Breast epithelium (tissue), 4 donors: ENCODE measurements around the gene RAPGEF1. TPM values are rescaled to one million over a fixed set of nuclear protein-coding genes. Genes with fewer than 3 reads are reported as not detected.

Experiments used
- DNase-seq, 2 donors: peaks; one replicate each; pipeline ENCODE4 v3.0.0-alpha.2; 2019; ENCODE audit warnings: low spot score in 2 of 2
- H3K27ac ChIP-seq, 2 donors: fragments of 200-600 bp; sonication (generic) in 1 of 2; one replicate each; pipeline ENCODE4 v1.5.1; 2016 to 2019; ENCODE audit warnings: mild to moderate bottlenecking in 1 of 2
- H3K27me3 ChIP-seq, 2 donors: fragments of 200-600 bp; sonication (generic) in 1 of 2; one replicate each; pipeline versions ENCODE4 v1.5.1 to v1.6.0; 2017 to 2019; ENCODE audit warnings: control low read depth in 1 of 2, mild to moderate bottlenecking in 1 of 2
- H3K36me3 ChIP-seq: fragments of 200-600 bp; one replicate; pipeline ENCODE4 v1.5.1; 2019
- H3K4me1 ChIP-seq, 2 donors: fragments of 200-600 bp; sonication (generic); one replicate each; pipeline ENCODE4 v1.5.1; 2016 to 2019; ENCODE audit warnings: control low read depth in 1 of 2
- H3K4me3 ChIP-seq, 3 donors: fragments of 200-600 bp; sonication (generic); 1 replicate in 2 of 3; 2 replicates in 1 of 3; pipeline ENCODE4 v1.5.1; 2016 to 2019; ENCODE audit warnings: mild to moderate bottlenecking in 3 of 3, moderate library complexity in 2 of 3
- H3K9me3 ChIP-seq, 2 donors: fragments of 200-600 bp; sonication (generic) in 1 of 2; one replicate each; pipeline ENCODE4 v1.5.1; 2016 to 2019; ENCODE audit warnings: control low read depth in 1 of 2
- CTCF ChIP-seq, 3 donors: fragments of 450-650 bp; IDR thresholded peaks; one replicate each; pipeline ENCODE4 v1.5.1; 2016 to 2017; ENCODE audit warnings: antibody characterized with exemption in 3 of 3, mild to moderate bottlenecking in 3 of 3, moderate library complexity in 3 of 3
- POLR2A ChIP-seq: fragments of 450-650 bp; IDR thresholded peaks from one replicate; pipeline ENCODE4 v1.6.1; 2016; ENCODE audit warnings: antibody characterized with exemption, mild to moderate bottlenecking, moderate library complexity
- POLR2AphosphoS5 ChIP-seq, 3 donors: sonication (generic); formaldehyde crosslinking; IDR thresholded peaks; one replicate each; pipeline ENCODE4 v1.6.1; 2017; ENCODE audit warnings: antibody characterized with exemption in 3 of 3
- intact Hi-C: fragments of 100-400 bp; cut with DNase I; formaldehyde crosslinking; loops from one replicate; pipeline ENCODE4 v1.15.1; 2023; ENCODE audit warnings: low total_unique reads
- total RNA-seq, 3 donors: library from RNA; depleted of rRNA; stranded (reverse); fragments of >200 nt; gene quantifications; one replicate each; pipeline ENCODE4 v1.1.0, GENCODE V29; 2016

The RAPGEF1 gene
- total RNA-seq, 3 donors from 2014 or later = 35.3 to 38.0 (median 37.3) TPM

DNA sequence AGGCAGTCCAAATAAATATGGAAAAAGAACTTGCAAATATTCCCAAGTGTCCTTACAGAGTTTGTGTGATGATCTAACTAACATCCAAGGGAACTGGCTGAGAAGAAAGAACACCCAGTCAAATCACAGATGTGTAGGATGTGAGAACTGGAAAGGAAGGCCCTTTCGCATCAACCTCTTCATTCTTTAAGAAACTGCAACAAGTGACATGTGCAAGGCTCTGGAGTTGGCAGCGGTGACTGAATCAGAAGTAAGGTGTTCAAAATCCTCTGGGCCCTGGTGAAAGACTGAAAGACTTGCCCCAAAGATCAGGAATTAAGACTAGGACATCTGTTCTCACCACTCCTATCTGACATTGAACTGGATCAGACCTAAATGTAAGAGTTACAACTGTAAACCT, 88.7 kb downstream of the RAPGEF1 start:
- DNase-seq = no peak
- Histone ChIP-seq H3K27me3 (no peaks in the 10 kb centered on the region), H3K9me3 (no peaks in the 10 kb centered on the region), H3K36me3 (no peaks in the 10 kb centered on the region), H3K4me3 (no peak overlapping the region), H3K4me1 (no peaks in the 10 kb centered on the region), H3K27ac (no peak overlapping the region)
- intact Hi-C loops = no loop called here
- no peak for TF ChIP-seq POLR2AphosphoS5 (IDR thresholded peaks at IDR 0.05)
- no peak for TF ChIP-seq CTCF (IDR thresholded peaks at IDR 0.05)
- no peak for TF ChIP-seq POLR2A

DNA sequence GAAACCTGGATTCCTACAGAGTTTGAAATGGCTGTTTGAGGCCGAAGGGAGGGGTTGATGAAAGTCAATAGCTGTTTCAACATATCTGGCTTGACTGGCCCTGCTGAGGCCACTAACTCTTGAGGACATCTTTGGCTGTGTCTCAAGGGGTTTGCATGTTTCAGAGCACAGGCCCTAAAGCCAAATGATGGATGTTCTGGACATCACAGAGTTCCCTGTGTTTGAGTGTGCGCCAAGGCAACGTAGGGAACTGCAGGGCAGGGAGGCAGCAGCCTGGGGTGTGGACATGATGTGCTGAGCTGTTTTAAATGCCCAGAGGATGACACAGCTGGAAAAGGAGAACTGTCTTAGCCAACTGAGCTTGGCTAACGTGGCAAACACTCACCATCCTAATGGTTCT, 89.6 kb downstream of the RAPGEF1 start:
- Histone ChIP-seq H3K36me3 (no peaks in the 10 kb centered on the region), H3K4me1 (no peaks in the 10 kb centered on the region), H3K27ac (no peak overlapping the region), H3K9me3 (no peaks in the 10 kb centered on the region), H3K27me3 (no peaks in the 10 kb centered on the region), H3K4me3 (no peak overlapping the region)
- TF ChIP-seq CTCF (IDR thresholded peaks at IDR 0.05) = no peak
- peak in 1 of 3 donors; percentile 68 for TF ChIP-seq POLR2AphosphoS5 (IDR thresholded peaks at IDR 0.05)
- intact Hi-C loops = no loop called here
- no peak for DNase-seq

GRCh38 chr9:131649646-131650045, 90.2 kb downstream of the RAPGEF1 start:
- no peaks in the 10 kb centered on the region for H3K27me3 ChIP-seq
- no peak for DNase-seq
- H3K4me3 ChIP-seq = no peak overlapping the region
- H3K9me3 ChIP-seq = no peaks in the 10 kb centered on the region
- H3K36me3 ChIP-seq = no peaks in the 10 kb centered on the region
- no peaks in the 10 kb centered on the region for H3K4me1 ChIP-seq
- H3K27ac ChIP-seq = no peak overlapping the region
- intact Hi-C loops = no loop called here
- TF ChIP-seq POLR2A (no peak), CTCF (IDR thresholded peaks at IDR 0.05) (no peak), POLR2AphosphoS5 (IDR thresholded peaks at IDR 0.05) (no peak)

DNA sequence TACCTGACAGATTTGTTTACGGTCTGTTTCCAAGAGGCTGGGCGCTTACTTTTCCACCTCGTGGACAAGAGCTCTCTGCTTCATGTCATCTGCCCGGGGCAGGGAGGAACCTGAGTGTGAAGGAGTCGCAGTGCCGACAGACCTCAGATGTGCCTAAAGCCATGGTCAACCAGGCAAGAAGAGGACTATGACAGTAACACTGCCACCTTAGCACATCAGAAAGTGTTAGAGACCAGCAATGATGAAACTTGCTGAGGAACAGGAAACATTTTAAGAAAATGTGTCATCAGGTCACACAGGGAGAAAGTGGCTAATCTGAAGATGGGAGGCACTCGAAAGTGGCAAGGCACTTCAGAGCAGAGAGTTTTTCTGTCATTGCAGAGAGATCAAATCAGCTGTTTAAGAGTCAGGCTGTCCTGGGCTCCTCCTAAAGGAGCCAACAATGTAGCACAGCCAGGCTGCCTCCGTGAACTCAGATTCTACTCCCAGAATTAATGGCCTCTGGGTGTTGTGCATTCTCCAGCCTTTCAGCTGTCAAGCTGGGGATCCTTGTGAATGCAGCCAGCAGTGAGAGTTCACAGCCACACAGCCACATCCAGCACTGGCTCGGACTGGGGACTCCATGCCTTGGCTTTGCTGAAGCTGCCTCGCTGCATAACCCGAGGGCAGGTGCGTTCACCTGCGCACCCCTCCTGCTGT, 94.6 kb downstream of the RAPGEF1 start:
- peak overlapping the region in 1 of 2 donors; percentile 58 for H3K27ac ChIP-seq
- H3K4me1 ChIP-seq = no peaks in the 10 kb centered on the region
- TF ChIP-seq POLR2A (no peak), CTCF (IDR thresholded peaks at IDR 0.05) (no peak), POLR2AphosphoS5 (IDR thresholded peaks at IDR 0.05) (no peak)
- H3K9me3 ChIP-seq = no peaks in the 10 kb centered on the region
- intact Hi-C loops = no loop called here
- no peak overlapping the region for H3K4me3 ChIP-seq
- no peak for DNase-seq
- H3K27me3 ChIP-seq = no peaks in the 10 kb centered on the region
- no peaks in the 10 kb centered on the region for H3K36me3 ChIP-seq

GRCh38 chr9:131642496-131643083, 97.3 kb downstream of the RAPGEF1 start:
- Histone ChIP-seq H3K4me3 (no peak overlapping the region), H3K27me3 (no peaks in the 10 kb centered on the region), H3K4me1 (no peaks in the 10 kb centered on the region), H3K9me3 (no peaks in the 10 kb centered on the region), H3K27ac (peak overlapping the region; percentile 85 to 86), H3K36me3 (no peaks in the 10 kb centered on the region)
- no peak for DNase-seq
- intact Hi-C loops = no loop called here
- TF ChIP-seq POLR2AphosphoS5 (IDR thresholded peaks at IDR 0.05) (no peak), POLR2A (no peak), CTCF (IDR thresholded peaks at IDR 0.05) (no peak)
